Gastroesophageal sphincter (tissue), 4 donors: ENCODE results near the gene PRKN. TPM values are rescaled to one million over a fixed set of nuclear protein-coding genes. Genes with fewer than 3 reads are reported as not detected.

Experiments
- ATAC-seq: fragments of 150-250 bp; one replicate; pipeline ENCODE4 v1.9.1; 2016; ENCODE audit warnings: mild to moderate bottlenecking, moderate library complexity
- H3K27ac ChIP-seq, 4 donors: fragments of 200-600 bp; sonication (generic) in 3 of 4; 1 replicate in 3 of 4; 2 replicates in 1 of 4; pipeline ENCODE4 v1.5.1; 2016 to 2019
- H3K27me3 ChIP-seq: fragments of 200-600 bp; sonication (generic); one replicate; pipeline ENCODE4 v1.5.1; 2019
- H3K36me3 ChIP-seq, 2 donors: fragments of 200-600 bp; sonication (generic); one replicate each; pipeline ENCODE4 v1.5.1; 2019; ENCODE audit warnings: control low read depth in 1 of 2
- H3K4me1 ChIP-seq, 3 donors: fragments of 200-600 bp; sonication (generic); 1 replicate in 2 of 3; 2 replicates in 1 of 3; pipeline ENCODE4 v1.5.1; 2016 to 2019; ENCODE audit warnings: control low read depth in 2 of 3
- H3K4me3 ChIP-seq, 2 donors: fragments of 200-600 bp; sonication (generic); one replicate each; pipeline ENCODE4 v1.5.1; 2019; ENCODE audit warnings: mild to moderate bottlenecking in 1 of 2, moderate library complexity in 1 of 2
- H3K9me3 ChIP-seq, 3 donors: fragments of 200-600 bp; sonication (generic); one replicate each; pipeline ENCODE4 v1.5.1; 2017 to 2019; ENCODE audit warnings: control low read depth in 2 of 3
- CTCF ChIP-seq, 4 experiments: fragments of 200-600 bp in 2 of 4; fragments of 450-650 bp in 2 of 4; sonication (generic) in 1 of 4; IDR thresholded peaks; one replicate each; pipeline ENCODE4 v1.5.1; 2017 to 2019; ENCODE audit warnings: antibody characterized with exemption in 4 of 4, mild to moderate bottlenecking in 2 of 4, moderate library complexity in 2 of 4
- EP300 ChIP-seq: sonication (generic); formaldehyde crosslinking; IDR thresholded peaks from one replicate; pipeline ENCODE4 v1.6.1; 2017; ENCODE audit warnings: antibody characterized with exemption, mild to moderate bottlenecking
- POLR2A ChIP-seq, 2 donors: fragments of 450-650 bp; IDR thresholded peaks; one replicate each; pipeline ENCODE4 v1.6.1; 2017; ENCODE audit warnings: antibody characterized with exemption in 2 of 2, mild to moderate bottlenecking in 2 of 2, moderate library complexity in 1 of 2
- POLR2AphosphoS5 ChIP-seq: sonication (generic); formaldehyde crosslinking; IDR thresholded peaks from one replicate; pipeline ENCODE4 v1.6.1; 2017; ENCODE audit warnings: antibody characterized with exemption
- WGBS, 2 donors: methylation state at CpG; one replicate each; pipeline ENCODE4 v1.1.5; 2018; ENCODE audit warnings: low coverage in 1 of 2; 5-methylcytosine and 5-hydroxymethylcytosine counted together
- total RNA-seq, 4 donors: library from RNA; depleted of rRNA; stranded (reverse); fragments of >200 nt; gene quantifications; one replicate each; pipeline ENCODE4 v1.1.0, GENCODE V29; 2016

Gene PRKN
- total RNA-seq, 4 donors from 2014 or later, result 8.4 to 58.6 (median 25.8) TPM

GRCh38 chr6:161300823-161301222, 1426.7 kb downstream of the PRKN start:
- H3K4me1 ChIP-seq, result no peaks in the 10 kb centered on the region
- no peaks in the 10 kb centered on the region for H3K9me3 ChIP-seq
- H3K4me3 ChIP-seq, result no peak overlapping the region
- no peaks in the 10 kb centered on the region for H3K36me3 ChIP-seq
- H3K27ac ChIP-seq, result no peak overlapping the region
- ATAC-seq, result no peak
- H3K27me3 ChIP-seq, result no peaks in the 10 kb centered on the region
- TF ChIP-seq EP300, result no peak
- TF ChIP-seq POLR2A (IDR thresholded peaks at IDR 0.05), result no peak
- TF ChIP-seq POLR2AphosphoS5, result no peak
- TF ChIP-seq CTCF (IDR thresholded peaks at IDR 0.05), result no peak

GRCh38 chr6:161299726-161300125, 1427.8 kb downstream of the PRKN start:
- Histone ChIP-seq H3K36me3 (no peaks in the 10 kb centered on the region), H3K27ac (no peak overlapping the region), H3K9me3 (no peaks in the 10 kb centered on the region), H3K4me1 (no peaks in the 10 kb centered on the region), H3K27me3 (no peaks in the 10 kb centered on the region), H3K4me3 (no peak overlapping the region)
- WGBS, 2 donors, result 89 to 94% methylated on average over 4 of the region's 4 CpGs
- ATAC-seq, result no peak
- no peak for TF ChIP-seq POLR2AphosphoS5
- TF ChIP-seq CTCF (IDR thresholded peaks at IDR 0.05), result no peak
- TF ChIP-seq EP300, result no peak
- TF ChIP-seq POLR2A (IDR thresholded peaks at IDR 0.05), result no peak

Other genes starting within 250 kb of the PRKN start
- gene PACRG, start 208 bp upstream of the PRKN start, total RNA-seq, result 1 to 10 TPM in 2 of 4 donors, not detected in 2; 1.0 to 7.0 TPM